HepG2 (cell line): Measurements from ENCODE around the gene TGFBI. TPM values are rescaled to one million over a fixed set of nuclear protein-coding genes. Genes with fewer than 3 reads are reported as not detected.

ENCODE experiments used
- ATAC-seq: fragments of 200-7000 bp; cut with Tn5 transposase; 3 replicates; pipeline ENCODE4 v1.9.1; 2020; ENCODE audit warnings: mild to moderate bottlenecking, moderate library complexity
- BruUV-seq: library from RNA; stranded (reverse); fragments of 400-500 nt; replicated peaks from 2 replicates; lab custom pipeline; 2021; lab: Mats Ljungman, UMichigan
- CTCF ChIA-PET: fragments of 300-600 bp; formaldehyde crosslinking; extraction: SDS; loops from one replicate; lab custom pipeline; 2021; ENCODE audit warnings: low total read pairs, inconsistent platforms, low intra/inter-chr PET ratio; lab: Yijun Ruan, JAX
- POLR2A ChIA-PET: fragments of 350-600 bp; sonication (Branson Sonifier 250); formaldehyde crosslinking; loops from one replicate; lab custom pipeline; 2020; ENCODE audit warnings: antibody characterized with exemption, inconsistent platforms; lab: Yijun Ruan, JAX
- DNase-seq: peaks from one replicate; pipeline ENCODE4 v3.0.0-alpha.2; 2015; ENCODE audit warnings: low spot score
- FAIRE-seq: peaks from 3 replicates; lab custom pipeline; 2011; peaks lifted over from hg19 to GRCh38; lab: Jason Lieb, UNC
- H2AFZ ChIP-seq: one replicate; pipeline ENCODE4 v1.6.1; 2011; ENCODE audit warnings: low read length, inconsistent platforms
- H3K27ac ChIP-seq: fragments of 300-600 bp; 3 replicates; pipeline ENCODE4 v1.8.0; 2011; ENCODE audit warnings: mixed run types, mild to moderate bottlenecking, mixed read lengths, low read length, inconsistent platforms; ENCODE audit not compliant: insufficient read depth; ENCODE audit errors: extremely low read length
- H3K27me3 ChIP-seq, 2 experiments: fragments of 200-600 bp in 1 of 2; 2 replicates in 1 of 2; 3 replicates in 1 of 2; pipeline versions ENCODE4 v1.6.0 to v1.8.0; 2011; ENCODE audit warnings: low read length in 2 of 2, mild to moderate bottlenecking in 2 of 2, moderate library complexity in 2 of 2, inconsistent platforms in 1 of 2; ENCODE audit not compliant: insufficient read depth in 2 of 2, control insufficient read depth in 1 of 2
- H3K36me3 ChIP-seq, 2 experiments: fragments of 200-600 bp in 1 of 2; replicated peaks in 1 of 2; 2 replicates in 1 of 2; 3 replicates in 1 of 2; pipeline versions ENCODE4 v1.5.1 to v1.8.0; 2011; ENCODE audit warnings: low read length in 2 of 2, inconsistent platforms in 1 of 2; ENCODE audit not compliant: insufficient read depth in 2 of 2, control insufficient read depth in 1 of 2
- H3K4me1 ChIP-seq: 2 replicates; pipeline ENCODE4 v1.5.1; 2012; ENCODE audit warnings: low read length, inconsistent platforms; ENCODE audit not compliant: insufficient read depth
- H3K4me2 ChIP-seq: 2 replicates; pipeline ENCODE4 v1.6.0; 2011; ENCODE audit warnings: low read depth, low read length, inconsistent platforms
- H3K4me3 ChIP-seq, 3 experiments: fragments of 200-600 bp in 1 of 3; sonication (generic), shearing (Covaris generic) in 1 of 3; replicated peaks in 1 of 3; 2 replicates each; pipeline ENCODE4 v1.5.1; 2011 to 2016; ENCODE audit warnings: low read length in 3 of 3, inconsistent platforms in 2 of 3, low read depth in 2 of 3, mild to moderate bottlenecking in 2 of 3, control low read depth in 1 of 3, mixed read lengths in 1 of 3; ENCODE audit not compliant: insufficient read depth in 1 of 3
- H3K79me2 ChIP-seq: one replicate; pipeline ENCODE4 v1.6.1; 2011; ENCODE audit warnings: low read length, inconsistent platforms; ENCODE audit not compliant: insufficient read depth
- H3K9ac ChIP-seq: 2 replicates; pipeline ENCODE4 v1.6.0; 2011; ENCODE audit warnings: mild to moderate bottlenecking, low read depth, low read length, inconsistent platforms; ENCODE audit not compliant: insufficient read depth
- H3K9me3 ChIP-seq: 2 replicates; pipeline ENCODE4 v1.5.1; 2012; ENCODE audit warnings: mild to moderate bottlenecking, low read length
- H4K20me1 ChIP-seq: 2 replicates; pipeline ENCODE4 v1.6.0; 2011; ENCODE audit warnings: inconsistent platforms, mild to moderate bottlenecking, low read length, moderate library complexity; ENCODE audit not compliant: insufficient read depth
- ARNT ChIP-seq: fragments of 450-650 bp; IDR thresholded peaks from 2 replicates; pipeline ENCODE4 v1.6.1; 2017
- DRAP1 ChIP-seq: IDR thresholded peaks from 2 replicates; pipeline ENCODE4 v1.6.1; 2016; ENCODE audit warnings: missing genetic modification reagents, missing compliant biosample characterization
- FOXM1 ChIP-seq: sonication (generic); formaldehyde crosslinking; IDR thresholded peaks from 2 replicates; pipeline ENCODE4 v1.5.0; 2020; ENCODE audit warnings: missing genetic modification reagents
- GABPB1 ChIP-seq: IDR thresholded peaks from 2 replicates; pipeline ENCODE4 v1.6.1; 2016; ENCODE audit warnings: mild to moderate bottlenecking, missing genetic modification reagents, moderate library complexity, missing compliant biosample characterization
- KDM1A ChIP-seq: IDR thresholded peaks from 2 replicates; pipeline ENCODE4 v1.6.1; 2016; ENCODE audit warnings: missing compliant biosample characterization
- MLLT10 ChIP-seq: sonication (generic); formaldehyde crosslinking; IDR thresholded peaks from 2 replicates; pipeline ENCODE4 v1.4.0; 2020; ENCODE audit warnings: missing genetic modification reagents
- NFE2 ChIP-seq: sonication (generic); formaldehyde crosslinking; IDR thresholded peaks from 2 replicates; pipeline ENCODE4 v1.4.0; 2020; ENCODE audit warnings: missing genetic modification reagents
- PHF21A ChIP-seq: sonication (generic); formaldehyde crosslinking; IDR thresholded peaks from 2 replicates; pipeline ENCODE4 v1.5.0; 2020; ENCODE audit warnings: mild to moderate bottlenecking, missing genetic modification reagents
- PRPF4 ChIP-seq: fragments of 200-400 bp; formaldehyde crosslinking; IDR thresholded peaks from 2 replicates; pipeline ENCODE4 v1.6.1; 2016; ENCODE audit warnings: low read length, low read depth; ENCODE audit not compliant: poor library complexity, severe bottlenecking
- RBM39 ChIP-seq: fragments of 200-400 bp; formaldehyde crosslinking; IDR thresholded peaks from one replicate; pipeline ENCODE4 v1.6.1; 2018; ENCODE audit warnings: antibody characterized with exemption, mild to moderate bottlenecking, low read depth, low read length; ENCODE audit not compliant: poor library complexity, severe bottlenecking
- TFE3 ChIP-seq: IDR thresholded peaks from 2 replicates; pipeline ENCODE4 v1.6.1; 2016
- ZBTB1 ChIP-seq: sonication (generic); formaldehyde crosslinking; IDR thresholded peaks from 2 replicates; pipeline ENCODE4 v1.4.0; 2020; ENCODE audit warnings: missing genetic modification reagents, borderline replicate concordance
- ZNF546 ChIP-seq: sonication (generic); formaldehyde crosslinking; conservative IDR thresholded peaks from 2 replicates; pipeline ENCODE4 v1.8.1; 2023; ENCODE audit warnings: mild to moderate bottlenecking, missing genetic modification reagents
- ZNF652 ChIP-seq: IDR thresholded peaks from 2 replicates; pipeline ENCODE4 v1.6.1; 2016; ENCODE audit warnings: low read depth, borderline replicate concordance
- WGBS: methylation state at CpG from one replicate; pipeline ENCODE4 v1.1.6; 2017; ENCODE audit warnings: low lambda C conversion rate; 5-methylcytosine and 5-hydroxymethylcytosine counted together
- in situ Hi-C: cut with HindIII; loops from 2 replicates; pipeline ENCODE4 v1.10.0; 2017; ENCODE audit warnings: low pct_unique_long_range_greater_than_20kb; ENCODE audit not compliant: extremely low pct_ligation_motif_present
- intact Hi-C: fragments of 100-400 bp; cut with micrococcal nuclease; formaldehyde crosslinking; loops from one replicate; pipeline ENCODE4 v1.10.0; 2022; ENCODE audit not compliant: unreplicated experiment
- polyA plus RNA-seq, 8 experiments: library from polyadenylated mRNA; depleted of rRNA in 3 of 8; stranded (reverse) in 7 of 8; unstranded in 1 of 8; fragments of >200 nt; fragmentation: Illumina TruSeq in 4 of 8; extraction: Trizol in 4 of 8; gene quantifications; 2 replicates each; pipeline versions ENCODE4 v1.2.1 to v1.2.3, GENCODE V29; 2011 to 2016; ENCODE audit warnings: low read depth in 4 of 8, missing spikeins in 1 of 8, mixed read lengths in 1 of 8; ENCODE audit not compliant: insufficient read depth in 1 of 8
- total RNA-seq, 5 experiments: library from RNA; depleted of rRNA; stranded (reverse); fragments of >200 nt; fragmentation: Illumina TruSeq; extraction: Trizol; gene quantifications; 2 replicates each; pipeline ENCODE4 v1.2.3, GENCODE V29; 2016; ENCODE audit warnings: low read depth in 1 of 5
- TF ChIP-seq, protein P1 (sequence below): sonication (generic); formaldehyde crosslinking; IDR thresholded peaks from 2 replicates; pipeline ENCODE4 v1.5.0; 2020; ENCODE audit warnings: missing genetic modification reagents, mild to moderate bottlenecking, borderline replicate concordance

TGFBI gene
- total and polyA plus RNA-seq, 2 of the 13 experiments (the other 11 are each of a cell fraction or from before 2014, with no cell fraction given): 275 to 457 TPM

DNA sequence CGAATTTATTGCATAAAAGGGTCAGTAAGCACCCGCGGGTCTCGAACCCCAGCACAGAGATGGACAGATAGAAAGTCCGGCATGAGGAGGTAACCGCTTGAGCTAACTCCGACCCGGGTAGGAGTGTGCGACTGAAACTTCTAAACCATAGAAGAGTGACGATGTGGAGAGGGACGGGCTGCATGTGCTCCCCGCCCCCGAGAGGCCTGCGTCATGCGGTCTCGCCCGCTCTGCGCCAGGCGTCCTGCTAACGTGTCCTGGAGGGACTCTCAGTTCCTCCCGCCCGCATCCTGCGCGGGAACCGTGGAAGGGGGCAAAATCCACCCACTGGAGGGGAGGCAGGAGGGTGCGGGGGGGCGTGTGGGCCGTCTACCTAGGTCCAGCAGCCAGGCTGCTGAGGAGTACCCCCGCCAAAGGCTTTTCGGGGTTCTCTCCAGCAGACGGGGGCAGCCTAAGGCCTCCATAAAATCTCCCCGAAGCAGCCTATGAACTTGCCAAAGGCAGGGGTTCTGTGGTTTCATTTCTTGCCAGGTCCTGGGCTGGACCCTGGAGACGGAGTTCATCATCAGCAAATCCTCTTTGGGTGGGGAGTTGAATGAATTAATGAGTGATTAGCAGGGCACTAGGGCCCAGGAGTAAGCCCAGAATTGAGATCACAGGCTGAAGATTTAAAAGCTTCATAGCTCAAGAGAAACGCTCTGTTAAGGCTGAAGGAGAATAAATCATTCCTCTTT, 51.9 kb downstream of the TGFBI start:
- H3K36me3 ChIP-seq: no peaks in the 10 kb centered on the region
- peaks cover 29% of the 10 kb centered on the region for H3K4me1 ChIP-seq
- in situ Hi-C loops: loop anchor here (5.0 kb wide), 1 partner anchor 193 kb away; no protein-coding TSS in a partner anchor
- CTCF ChIA-PET: interaction anchor here (2.9 to 3.6 kb wide), 2 partner anchors 136 to 193 kb away, joined by 23 to 27 read pairs; no protein-coding TSS in a partner anchor
- no peak overlapping the region for H3K9ac ChIP-seq
- intact Hi-C loops: loop anchor here (5.0 kb wide), 1 partner anchor 92 kb away; no protein-coding TSS in a partner anchor
- ATAC-seq (no peak), DNase-seq (no peak), FAIRE-seq (no peak)
- H3K27ac ChIP-seq: no peak overlapping the region
- POLR2A ChIA-PET: no interaction called here
- WGBS: 96% methylated on average over 19 of the region's 34 CpGs
- H4K20me1 ChIP-seq: no peaks in the 10 kb centered on the region
- BruUV-seq: no TSS peak
- no peak overlapping the region for H3K4me3 ChIP-seq
- no peak for TF ChIP-seq PRPF4
- peak; percentile 18; the same call in 1 of the 2 replicates for TF ChIP-seq GABPB1 (CRISPR knock-in tag)
- no peaks in the 10 kb centered on the region for H3K9me3 ChIP-seq
- no peak overlapping the region for H2AFZ ChIP-seq
- H3K79me2 ChIP-seq: no peaks in the 10 kb centered on the region
- H3K4me2 ChIP-seq: peak overlapping the region; percentile 21; the same call in 1 of the 2 replicates
- H3K27me3 ChIP-seq: no peaks in the 10 kb centered on the region

- intact Hi-C loops (loop anchor here (5.0 kb wide), 1 partner anchor 91 kb away; no protein-coding TSS in a partner anchor), in situ Hi-C loops (loop anchor here (5.0 kb wide), 1 partner anchor 194 kb away; no protein-coding TSS in a partner anchor)
- peak overlapping the region; percentile 21 for H3K4me2 ChIP-seq
- peaks cover 29% of the 10 kb centered on the region for H3K4me1 ChIP-seq
- H3K27me3 ChIP-seq: no peaks in the 10 kb centered on the region
- CTCF ChIA-PET: interaction anchor here (1.6 to 3.6 kb wide), 3 partner anchors 93 to 194 kb away, joined by 5 to 27 read pairs (median 23); no protein-coding TSS in a partner anchor
- 29% methylated on average over 2 of the region's 2 CpGs for WGBS
- H3K27ac ChIP-seq: no peak overlapping the region
- H3K36me3 ChIP-seq: no peaks in the 10 kb centered on the region
- POLR2A ChIA-PET: no interaction called here
- BruUV-seq: no TSS peak
- H4K20me1 ChIP-seq: no peaks in the 10 kb centered on the region
- no peak; the same call in 2 of the 3 replicates for ATAC-seq
- H3K79me2 ChIP-seq: no peaks in the 10 kb centered on the region
- H3K4me3 ChIP-seq: no peak overlapping the region
- DNase-seq: no peak
- no peak overlapping the region for H3K9ac ChIP-seq
- H2AFZ ChIP-seq: no peak overlapping the region
- no peak for FAIRE-seq
- H3K9me3 ChIP-seq: no peaks in the 10 kb centered on the region
- TF ChIP-seq RBM39: no peak
- TF ChIP-seq ARNT: no peak
- no peak for TF ChIP-seq FOXM1 (CRISPR knock-in tag)
- no peak for TF ChIP-seq NFE2 (CRISPR knock-in tag)
- TF ChIP-seq DRAP1 (CRISPR knock-in tag): no peak
- TF ChIP-seq KDM1A (CRISPR knock-in tag): peak; percentile 65; the same call in 1 of the 2 replicates
- TF ChIP-seq ZBTB1 (CRISPR knock-in tag): no peak
- TF ChIP-seq, protein P1, sequence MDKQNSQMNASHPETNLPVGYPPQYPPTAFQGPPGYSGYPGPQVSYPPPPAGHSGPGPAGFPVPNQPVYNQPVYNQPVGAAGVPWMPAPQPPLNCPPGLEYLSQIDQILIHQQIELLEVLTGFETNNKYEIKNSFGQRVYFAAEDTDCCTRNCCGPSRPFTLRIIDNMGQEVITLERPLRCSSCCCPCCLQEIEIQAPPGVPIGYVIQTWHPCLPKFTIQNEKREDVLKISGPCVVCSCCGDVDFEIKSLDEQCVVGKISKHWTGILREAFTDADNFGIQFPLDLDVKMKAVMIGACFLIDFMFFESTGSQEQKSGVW (CRISPR knock-in tag): no peak
- TF ChIP-seq MLLT10 (CRISPR knock-in tag): no peak
- TF ChIP-seq TFE3 (CRISPR knock-in tag): no peak
- no peak for TF ChIP-seq PHF21A (CRISPR knock-in tag)
- no peak for TF ChIP-seq ZNF652
- no peak for TF ChIP-seq ZNF546 (CRISPR knock-in tag)
Measured at GRCh38 chr5:136081217-136081591, 52.4 kb downstream of the TGFBI start.
